PC-3 (cell line): ENCODE data around the gene CACNA1A. TPM values are rescaled to one million over a fixed set of nuclear protein-coding genes. Genes with fewer than 3 reads are reported as not detected.
A peak's percentile ranks its signal among the peaks of the same experiment; 100 is the strongest.

Experiments
- ATAC-seq: fragments of 200-7000 bp; cut with Tn5 transposase; 2 replicates; pipeline ENCODE4 v1.9.1; 2020; ENCODE audit warnings: mild to moderate bottlenecking, moderate library complexity
- BruUV-seq: library from RNA; stranded (reverse); fragments of 400-500 nt; replicated peaks from 2 replicates; lab custom pipeline; 2021; lab: Mats Ljungman, UMichigan
- CTCF ChIA-PET: fragments of 300-600 bp; sonication (Branson Sonifier 250); formaldehyde crosslinking; loops from one replicate; lab custom pipeline; 2022; ENCODE audit warnings: antibody characterized with exemption; lab: Charles Lee
- POLR2A ChIA-PET: fragments of 300-600 bp; sonication (Branson Sonifier 250); formaldehyde crosslinking; loops from one replicate; lab custom pipeline; 2022; ENCODE audit warnings: antibody characterized with exemption; ENCODE audit not compliant: unreplicated experiment; lab: Charles Lee
- DNase-seq: peaks from one replicate; pipeline ENCODE4 v3.0.0-alpha.2; 2015
- H2AFZ ChIP-seq: fragments of 300-600 bp; sonication (generic); 2 replicates; pipeline ENCODE4 v1.6.0; 2016; ENCODE audit warnings: antibody characterized with exemption, low read length
- H3F3A ChIP-seq: fragments of 300-600 bp; sonication (generic); one replicate; pipeline ENCODE4 v1.6.0; 2017; ENCODE audit warnings: antibody characterized with exemption, low read length, control low read depth, mild to moderate bottlenecking; ENCODE audit not compliant: unreplicated experiment
- H3K27ac ChIP-seq: fragments of 300-600 bp; sonication (generic); 2 replicates; pipeline ENCODE4 v1.5.1; 2016; ENCODE audit warnings: mild to moderate bottlenecking, low read length
- H3K27me3 ChIP-seq: fragments of 300-600 bp; sonication (generic); 2 replicates; pipeline ENCODE4 v1.6.1; 2016; ENCODE audit warnings: low read length, mixed read lengths
- H3K36me3 ChIP-seq: fragments of 300-600 bp; sonication (generic); 2 replicates; pipeline ENCODE4 v1.6.1; 2016; ENCODE audit warnings: low read depth, mixed run types, low read length, mixed read lengths
- H3K4me1 ChIP-seq: fragments of 300-600 bp; sonication (generic); 2 replicates; pipeline ENCODE4 v1.5.1; 2016; ENCODE audit warnings: low read length; ENCODE audit not compliant: insufficient read depth
- H3K4me2 ChIP-seq: fragments of 300-600 bp; sonication (generic); 2 replicates; pipeline ENCODE4 v1.6.0; 2016; ENCODE audit warnings: low read length
- H3K4me3 ChIP-seq: fragments of 300-600 bp; sonication (generic); 2 replicates; pipeline ENCODE4 v1.5.1; 2016; ENCODE audit warnings: mild to moderate bottlenecking, low read length, mixed read lengths
- H3K79me2 ChIP-seq: fragments of 300-600 bp; sonication (generic); 2 replicates; pipeline ENCODE4 v1.6.1; 2017; ENCODE audit warnings: low read length, mixed read lengths
- H3K9ac ChIP-seq: fragments of 300-600 bp; sonication (generic); 2 replicates; pipeline ENCODE4 v1.6.0; 2016; ENCODE audit warnings: mild to moderate bottlenecking, low read length
- H3K9me2 ChIP-seq: fragments of 300-600 bp; sonication (generic); replicated peaks from 2 replicates; pipeline ENCODE4 v1.6.1; 2016; ENCODE audit warnings: mixed run types, low read length, mixed read lengths
- H3K9me3 ChIP-seq: fragments of 300-600 bp; sonication (generic); 2 replicates; pipeline ENCODE4 v1.6.1; 2016; ENCODE audit warnings: low read length, mixed read lengths
- H4K20me1 ChIP-seq: fragments of 300-600 bp; sonication (generic); 2 replicates; pipeline ENCODE4 v1.6.1; 2016; ENCODE audit warnings: low read length, mixed read lengths
- EZH2 ChIP-seq: fragments of 300-600 bp; sonication (generic); IDR thresholded peaks from one replicate; pipeline ENCODE4 v1.6.1; 2017; ENCODE audit warnings: antibody characterized with exemption, mild to moderate bottlenecking, low read length; ENCODE audit not compliant: unreplicated experiment
- EZH2phosphoT487 ChIP-seq: fragments of 300-600 bp; sonication (generic); IDR thresholded peaks from 2 replicates; pipeline ENCODE4 v1.6.1; 2018; ENCODE audit warnings: mild to moderate bottlenecking, antibody characterized with exemption, low read length, borderline replicate concordance
- intact Hi-C: fragments of 100-400 bp; cut with micrococcal nuclease; formaldehyde crosslinking; loops from 2 replicates; pipeline ENCODE4 v1.9.0; 2023
- total RNA-seq: library from RNA; depleted of rRNA; stranded (reverse); fragments of >200 nt; gene quantifications from 2 replicates; pipeline ENCODE4 v1.2.3, GENCODE V29; 2014
- TF ChIP-seq, protein P1 (sequence below): fragments of 300-600 bp; sonication (generic); conservative IDR thresholded peaks from 2 replicates; pipeline ENCODE4 v1.5.1; 2017; ENCODE audit warnings: antibody characterized with exemption, low read depth, mild to moderate bottlenecking, low read length

CACNA1A gene
- total RNA-seq, 1 experiment from 2014 or later, result 0.62 TPM

GRCh38 chr19:13339869-13340268, 166.4 kb downstream of the CACNA1A start:
- DNase-seq (no peak), ATAC-seq (no peak)
- Histone ChIP-seq H4K20me1 (no peaks in the 10 kb centered on the region), H3K9me3 (peaks cover 16% of the 10 kb centered on the region; the same call in 1 of the 2 replicates), H3K4me3 (no peak overlapping the region), H3K4me1 (no peaks in the 10 kb centered on the region), H3K9me2 (no peaks in the 10 kb centered on the region; the same call in 1 of the 2 replicates), H3F3A (no peaks in the 10 kb centered on the region), H3K9ac (no peak overlapping the region), H2AFZ (no peak overlapping the region), H3K79me2 (no peaks in the 10 kb centered on the region), H3K4me2 (no peak overlapping the region), H3K27ac (no peak overlapping the region), H3K36me3 (no peaks in the 10 kb centered on the region), H3K27me3 (peaks cover 51% of the 10 kb centered on the region)
- no TSS peak for BruUV-seq
- intact Hi-C loops, result no loop called here
- ChIA-PET POLR2A (interaction anchor here (0.7 kb wide), 1 partner anchor 9 kb away, joined by 3 read pairs; no protein-coding TSS in a partner anchor), CTCF (interaction anchor here (0.6 kb wide), 1 partner anchor 52 kb away, joined by 4 read pairs; no protein-coding TSS in a partner anchor)
- TF ChIP-seq EZH2phosphoT487 (no peak), EZH2 (no peak)
- TF ChIP-seq, protein P1, sequence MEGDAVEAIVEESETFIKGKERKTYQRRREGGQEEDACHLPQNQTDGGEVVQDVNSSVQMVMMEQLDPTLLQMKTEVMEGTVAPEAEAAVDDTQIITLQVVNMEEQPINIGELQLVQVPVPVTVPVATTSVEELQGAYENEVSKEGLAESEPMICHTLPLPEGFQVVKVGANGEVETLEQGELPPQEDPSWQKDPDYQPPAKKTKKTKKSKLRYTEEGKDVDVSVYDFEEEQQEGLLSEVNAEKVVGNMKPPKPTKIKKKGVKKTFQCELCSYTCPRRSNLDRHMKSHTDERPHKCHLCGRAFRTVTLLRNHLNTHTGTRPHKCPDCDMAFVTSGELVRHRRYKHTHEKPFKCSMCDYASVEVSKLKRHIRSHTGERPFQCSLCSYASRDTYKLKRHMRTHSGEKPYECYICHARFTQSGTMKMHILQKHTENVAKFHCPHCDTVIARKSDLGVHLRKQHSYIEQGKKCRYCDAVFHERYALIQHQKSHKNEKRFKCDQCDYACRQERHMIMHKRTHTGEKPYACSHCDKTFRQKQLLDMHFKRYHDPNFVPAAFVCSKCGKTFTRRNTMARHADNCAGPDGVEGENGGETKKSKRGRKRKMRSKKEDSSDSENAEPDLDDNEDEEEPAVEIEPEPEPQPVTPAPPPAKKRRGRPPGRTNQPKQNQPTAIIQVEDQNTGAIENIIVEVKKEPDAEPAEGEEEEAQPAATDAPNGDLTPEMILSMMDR, result no peak

DNA sequence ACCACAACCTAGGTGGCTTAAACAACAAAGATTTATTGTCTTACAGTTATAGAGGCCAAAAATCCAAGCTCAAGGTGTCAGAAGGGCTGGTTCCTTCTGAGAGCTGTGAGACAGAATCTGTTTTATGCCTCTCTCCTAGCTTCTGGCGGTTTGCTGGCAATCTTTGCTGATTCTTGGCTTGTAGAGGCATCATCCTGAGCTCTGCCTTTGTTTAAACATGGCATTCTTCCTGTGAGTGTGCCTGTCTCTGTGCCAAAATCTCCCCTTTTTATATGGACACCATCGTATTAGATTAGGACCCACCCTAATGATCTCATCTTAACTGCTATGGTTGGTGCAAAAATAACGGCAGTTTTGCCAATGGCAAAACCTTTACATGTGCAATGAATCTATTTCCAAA, 169.1 kb downstream of the CACNA1A start:
- Histone ChIP-seq H3K4me1 (no peaks in the 10 kb centered on the region), H3K79me2 (no peaks in the 10 kb centered on the region), H3K9me3 (peaks cover 16% of the 10 kb centered on the region; the same call in 1 of the 2 replicates), H2AFZ (no peak overlapping the region), H3F3A (no peaks in the 10 kb centered on the region), H4K20me1 (no peaks in the 10 kb centered on the region), H3K27ac (no peak overlapping the region), H3K4me2 (no peak overlapping the region), H3K9ac (no peak overlapping the region), H3K9me2 (no peaks in the 10 kb centered on the region), H3K27me3 (peaks cover 58% of the 10 kb centered on the region), H3K36me3 (no peaks in the 10 kb centered on the region), H3K4me3 (no peak overlapping the region)
- intact Hi-C loops, result no loop called here
- BruUV-seq, result no TSS peak
- ATAC-seq, result no peak
- no peak for TF ChIP-seq EZH2phosphoT487
- TF ChIP-seq EZH2, result no peak
- TF ChIP-seq, protein P1, result no peak
- ChIA-PET CTCF (no interaction called here), POLR2A (no interaction called here)
- DNase-seq, result no peak

DNA sequence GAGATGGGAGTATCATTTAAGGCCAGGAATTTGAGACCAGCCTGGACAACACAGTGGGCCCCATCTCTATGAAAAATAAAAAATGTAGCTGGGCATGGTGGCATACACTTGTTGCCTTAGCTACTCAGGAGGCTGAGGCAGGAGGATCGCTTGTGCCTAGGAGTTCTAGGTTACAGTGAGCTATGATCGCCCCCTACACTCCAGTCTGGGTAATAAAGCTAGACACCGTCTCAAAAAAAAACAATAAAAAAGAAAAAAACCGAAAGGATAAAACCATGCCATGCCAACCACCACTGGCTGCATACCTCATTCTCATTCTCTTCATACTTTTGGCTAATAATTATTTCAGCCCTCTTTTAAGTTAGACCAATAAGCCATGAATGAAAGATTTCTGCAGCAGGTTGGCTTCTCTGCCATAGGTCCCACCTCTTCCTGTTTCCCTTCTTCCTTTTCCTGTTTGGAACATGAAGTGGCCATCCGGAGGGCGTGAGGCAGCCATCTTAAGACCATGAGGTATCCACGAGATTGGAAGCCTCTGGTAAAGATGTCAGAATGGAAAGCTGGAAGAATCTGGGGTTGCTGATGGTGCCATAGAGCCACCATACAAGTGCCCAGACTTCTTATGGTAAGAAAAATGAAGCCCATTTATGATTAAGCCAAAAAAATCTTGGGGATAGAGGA, 171.3 kb downstream of the CACNA1A start:
- peaks cover 42% of the 10 kb centered on the region for H3K27me3 ChIP-seq
- no peaks in the 10 kb centered on the region for H3K36me3 ChIP-seq
- TF ChIP-seq EZH2 (no peak), EZH2phosphoT487 (no peak)
- TF ChIP-seq, protein P1, result peak; percentile 20; the same call in 1 of the 2 replicates
- DNase-seq, result peak; percentile 13
- no peaks in the 10 kb centered on the region for H3K9me2 ChIP-seq
- POLR2A ChIA-PET, result no interaction called here
- H2AFZ ChIP-seq, result peak overlapping the region; percentile 68
- no peaks in the 10 kb centered on the region for H4K20me1 ChIP-seq
- intact Hi-C loops, result no loop called here
- H3K9ac ChIP-seq, result no peak overlapping the region
- CTCF ChIA-PET, result interaction anchor here (1.0 kb wide), 1 partner anchor 57 kb away, joined by 9 read pairs; no protein-coding TSS in a partner anchor
- no peaks in the 10 kb centered on the region for H3K4me1 ChIP-seq
- H3K27ac ChIP-seq, result no peak overlapping the region
- H3K79me2 ChIP-seq, result no peaks in the 10 kb centered on the region
- ATAC-seq, result no peak
- no TSS peak for BruUV-seq
- H3K9me3 ChIP-seq, result peaks cover 16% of the 10 kb centered on the region; the same call in 1 of the 2 replicates
- no peak overlapping the region for H3K4me2 ChIP-seq
- H3K4me3 ChIP-seq, result no peak overlapping the region
- H3F3A ChIP-seq, result no peaks in the 10 kb centered on the region
